ENCODE results near the gene HOXA10.

Gene HOXA10

GRCh38 chr7:27128034-27128433, 46.1 kb downstream of the HOXA10 start:
- no peak for DNase-seq

- DNase-seq: no peak
Observed at GRCh38 chr7:27126596-27127327, 47.4 kb downstream of the HOXA10 start.

GRCh38 chr7:27125986-27126394, 48.1 kb downstream of the HOXA10 start:
- no peak for DNase-seq

- no peak for DNase-seq
Observed at GRCh38 chr7:27124902-27125689, 49.0 kb downstream of the HOXA10 start.

- DNase-seq: no peak
Observed at GRCh38 chr7:27124096-27124901, 49.8 kb downstream of the HOXA10 start.

GRCh38 chr7:27123477-27124053, 50.6 kb downstream of the HOXA10 start:
- DNase-seq: no peak

- no peak for DNase-seq
Observed at GRCh38 chr7:27123007-27123476, 51.1 kb downstream of the HOXA10 start.

- DNase-seq: no peak
Observed at GRCh38 chr7:27122077-27122910, 51.8 kb downstream of the HOXA10 start.

GRCh38 chr7:27121684-27122076, 52.4 kb downstream of the HOXA10 start:
- DNase-seq: no peak

All from NK-92 treated with Interleukin-12 subunit alpha and Interleukin-12 subunit beta, amount 100 ng/mL, for 24 hours (cell line).